Adrenal gland (tissue), 12 donors: Measurements from ENCODE around the gene LRIT3. TPM values are rescaled to one million over a fixed set of nuclear protein-coding genes. Genes with fewer than 3 reads are reported as not detected.

Source experiments
- DNase-seq, 7 donors: peaks; one replicate each; pipeline ENCODE4 v3.0.0-alpha.2; 2019 to 2020
- H3K27ac ChIP-seq, 5 donors: fragments of 200-600 bp; sonication (generic) in 4 of 5; 1 replicate in 3 of 5; 2 replicates in 2 of 5; pipeline versions ENCODE4 v1.5.1 to v1.8.0; 2016 to 2020; ENCODE audit warnings: mild to moderate bottlenecking in 1 of 5
- H3K27me3 ChIP-seq: fragments of 200-600 bp; 2 replicates; pipeline ENCODE4 v1.8.0; 2021
- H3K36me3 ChIP-seq, 2 donors: fragments of 200-600 bp; replicated peaks in 1 of 2; 1 replicate in 1 of 2; 2 replicates in 1 of 2; pipeline versions ENCODE4 v1.5.1 to v1.8.0; 2018 to 2022
- H3K4me1 ChIP-seq, 2 donors: fragments of 200-600 bp; replicated peaks in 1 of 2; 1 replicate in 1 of 2; 2 replicates in 1 of 2; pipeline versions ENCODE4 v1.5.1 to v1.8.0; 2018 to 2021
- H3K4me3 ChIP-seq, 4 donors: fragments of 200-600 bp; sonication (generic) in 3 of 4; one replicate each; pipeline ENCODE4 v1.5.1; 2016 to 2018
- H3K9me3 ChIP-seq, 3 donors: fragments of 200-600 bp; sonication (generic) in 1 of 3; replicated peaks in 1 of 3; 1 replicate in 2 of 3; 2 replicates in 1 of 3; pipeline versions ENCODE4 v1.5.1 to v1.8.0; 2016 to 2021
- CTCF ChIP-seq, 6 experiments: fragments of 450-650 bp in 4 of 6; fragments of 200-600 bp in 2 of 6; sonication (generic) in 1 of 6; IDR thresholded peaks; 1 replicate in 5 of 6; 2 replicates in 1 of 6; pipeline versions ENCODE4 v1.5.1 to v1.8.0; 2016 to 2021; ENCODE audit warnings: antibody characterized with exemption in 6 of 6, mild to moderate bottlenecking in 2 of 6, moderate library complexity in 1 of 6
- POLR2A ChIP-seq, 2 donors: fragments of 450-650 bp; IDR thresholded peaks; one replicate each; pipeline ENCODE4 v1.6.1; 2017; ENCODE audit warnings: antibody characterized with exemption in 2 of 2, mild to moderate bottlenecking in 2 of 2, moderate library complexity in 1 of 2
- WGBS, 4 donors: extraction: QIAGEN DNeasy Blood & Tissue Kit in 2 of 4; methylation state at CpG; one replicate each; pipeline versions ENCODE4 v1.1.5 to v1.1.7; 2013 to 2017; 5-methylcytosine and 5-hydroxymethylcytosine counted together
- intact Hi-C, 2 donors: fragments of 100-400 bp; cut with DNase I; formaldehyde crosslinking; loops; one replicate each; pipeline versions ENCODE4 v1.14.1 to v1.15.0; 2022 to 2023
- polyA plus RNA-seq, 3 donors: library from polyadenylated mRNA; stranded (reverse); fragments of 200-250 nt in 2 of 3; fragments of 350-450 nt in 1 of 3; fragmentation: Illumina TruSeq in 1 of 3; extraction: RNeasy Lipid Tissue Mini Kit (QIAGEN cat#74804) in 1 of 3; gene quantifications; one replicate each; pipeline ENCODE4 v1.2.3, GENCODE V29; 2013 to 2014
- total RNA-seq, 9 donors: library from RNA; depleted of rRNA in 4 of 9; stranded (reverse); fragments of >200 nt in 4 of 9; fragments of 120-200 nt in 1 of 9; fragmentation: NEBNext Ultra II Directional in 1 of 9; extraction: Animal tissue kit (Norgen Biotek cat#: 25700) in 1 of 9; gene quantifications; one replicate each; pipeline versions ENCODE4 v1.1.0 to v1.2.4, GENCODE V29; 2013 to 2023
- donor health status: healthy with polysubstance abuse.
- donor health status: Bipolar disorder and iron deficiency.
- donor health status: DM: yes; HTN: yes; CAD: no.
- donor health status: DM: no; HTN: no; CAD: no.
- donor health status: DM: no; HTN: no; CAD: no.
- donor health status: DM: yes; HTN: yes; CAD: no.

The LRIT3 gene
- total and polyA plus RNA-seq, 12 donors = 0.07 to 0.85 (median 0.18) TPM; not detected in 2

GRCh38 chr4:109816894-109817293 is 31.0 kb upstream of the LRIT3 start:
- no peak for DNase-seq
- no peaks in the 10 kb centered on the region for H3K27me3 ChIP-seq
- intact Hi-C loops = loop anchor here in 1 of 2 donors (5.0 kb wide), 1 partner anchor 115 kb away; the partner anchor contains the start of gene CASP6
- H3K36me3 ChIP-seq = peaks cover 0 to 26% of the 10 kb centered on the region in 2 donors
- 30 to 48% (median 41%) methylated on average over 1 of the region's 1 CpG for WGBS, 4 donors
- H3K4me3 ChIP-seq = peak overlapping the region in 1 of 4 donors; percentile 80
- H3K4me1 ChIP-seq = peaks cover 10 to 20% of the 10 kb centered on the region in 2 donors
- no peaks in the 10 kb centered on the region for H3K9me3 ChIP-seq
- TF ChIP-seq CTCF (IDR thresholded peaks at IDR 0.05) = no peak
- TF ChIP-seq POLR2A (IDR thresholded peaks at IDR 0.05) = no peak
- H3K27ac ChIP-seq = peak overlapping the region in 1 of 5 donors; percentile 89

GRCh38 chr4:109818268-109818667 is 29.6 kb upstream of the LRIT3 start:
- no peaks in the 10 kb centered on the region for H3K27me3 ChIP-seq
- WGBS, 4 donors = 94 to 97% (median 96%) methylated on average over 4 of the region's 4 CpGs
- no peak overlapping the region for H3K4me3 ChIP-seq
- DNase-seq = no peak
- intact Hi-C loops = loop anchor here in 1 of 2 donors (5.0 kb wide), 1 partner anchor 116 kb away; the partner anchor contains the start of gene CASP6
- H3K4me1 ChIP-seq = peaks cover 10 to 20% of the 10 kb centered on the region in 2 donors
- no peaks in the 10 kb centered on the region for H3K9me3 ChIP-seq
- TF ChIP-seq CTCF (IDR thresholded peaks at IDR 0.05) (no peak), POLR2A (IDR thresholded peaks at IDR 0.05) (no peak)
- H3K36me3 ChIP-seq = peaks cover 0 to 37% of the 10 kb centered on the region in 2 donors
- H3K27ac ChIP-seq = no peak overlapping the region

GRCh38 chr4:109820563-109820962 is 27.3 kb upstream of the LRIT3 start:
- H3K36me3 ChIP-seq = peaks cover 0 to 57% of the 10 kb centered on the region in 2 donors
- no peak overlapping the region for H3K27ac ChIP-seq
- H3K27me3 ChIP-seq = no peaks in the 10 kb centered on the region
- no peak for TF ChIP-seq POLR2A (IDR thresholded peaks at IDR 0.05)
- TF ChIP-seq CTCF (IDR thresholded peaks at IDR 0.05) = no peak
- WGBS, 4 donors = 82 to 87% (median 82%) methylated on average over 2 of the region's 2 CpGs
- intact Hi-C loops = no loop called here
- no peak for DNase-seq
- H3K9me3 ChIP-seq = no peaks in the 10 kb centered on the region
- H3K4me1 ChIP-seq = peaks cover 10 to 20% of the 10 kb centered on the region in 2 donors
- H3K4me3 ChIP-seq = no peak overlapping the region

- intact Hi-C loops = no loop called here
- TF ChIP-seq POLR2A (IDR thresholded peaks at IDR 0.05) (no peak), CTCF (IDR thresholded peaks at IDR 0.05) (no peak)
- Histone ChIP-seq H3K9me3 (no peaks in the 10 kb centered on the region), H3K27ac (no peak overlapping the region), H3K27me3 (no peaks in the 10 kb centered on the region), H3K4me1 (peaks cover 8 to 19% of the 10 kb centered on the region in 2 donors), H3K4me3 (no peak overlapping the region), H3K36me3 (peaks cover 0 to 57% of the 10 kb centered on the region in 2 donors)
- DNase-seq = no peak
- 67 to 81% (median 76%) methylated on average over 2 of the region's 2 CpGs for WGBS, 4 donors
Observed at GRCh38 chr4:109821185-109821584, 26.7 kb upstream of the LRIT3 start.
